Endothelial cell of umbilical vein (primary cell): ENCODE data around the gene TYK2. TPM values are rescaled to one million over a fixed set of nuclear protein-coding genes. Genes with fewer than 3 reads are reported as not detected.
A peak's percentile ranks its signal among the peaks of the same experiment; 100 is the strongest.

ENCODE experiments used
- BruUV-seq: library from RNA; stranded (reverse); fragments of 400-500 nt; replicated peaks from 2 replicates; lab custom pipeline; 2021; lab: Mats Ljungman, UMichigan
- CTCF ChIA-PET: fragments of 300-600, 350-600 bp; sonication (Branson Sonifier 250); formaldehyde crosslinking; loops from one replicate; lab custom pipeline; 2021; ENCODE audit warnings: antibody characterized with exemption, inconsistent platforms; lab: Charles Lee
- POLR2A ChIA-PET: fragments of 300-600, 350-600 bp; sonication (Branson Sonifier 250); formaldehyde crosslinking; loops from one replicate; lab custom pipeline; 2021; ENCODE audit warnings: antibody characterized with exemption, inconsistent platforms; lab: Charles Lee
- DNase-seq: peaks from one replicate; pipeline ENCODE4 v3.0.0-alpha.2; 2011; ENCODE audit warnings: low read depth, low spot score
- FAIRE-seq: peaks from 2 replicates; lab custom pipeline; 2011; peaks lifted over from hg19 to GRCh38; lab: Jason Lieb, UNC
- H2AFZ ChIP-seq: 2 replicates; pipeline ENCODE4 v1.6.0; 2012; ENCODE audit warnings: low read depth, low read length, control low read depth, inconsistent platforms
- H3K27ac ChIP-seq: 2 replicates; pipeline ENCODE4 v1.5.1; 2011; ENCODE audit warnings: low read depth, mild to moderate bottlenecking, control low read depth, low read length, moderate library complexity; ENCODE audit not compliant: insufficient read depth
- H3K27me3 ChIP-seq, 2 experiments: 2 replicates each; pipeline versions ENCODE4 v1.6.0 to v1.6.1; 2011; ENCODE audit warnings: low read length in 2 of 2, mixed read lengths in 1 of 2; ENCODE audit not compliant: control insufficient read depth in 2 of 2, insufficient read depth in 2 of 2
- H3K36me3 ChIP-seq, 2 experiments: 2 replicates in 1 of 2; 3 replicates in 1 of 2; pipeline ENCODE4 v1.5.1; 2011; ENCODE audit warnings: low read length in 2 of 2, mild to moderate bottlenecking in 1 of 2, moderate library complexity in 1 of 2; ENCODE audit not compliant: control insufficient read depth in 2 of 2, insufficient read depth in 2 of 2; ENCODE audit errors: extremely low read depth in 1 of 2
- H3K4me1 ChIP-seq: 3 replicates; pipeline ENCODE4 v1.5.1; 2011; ENCODE audit warnings: mild to moderate bottlenecking, low read length; ENCODE audit not compliant: control insufficient read depth, insufficient read depth; ENCODE audit errors: extremely low read depth
- H3K4me2 ChIP-seq: 2 replicates; pipeline ENCODE4 v1.6.1; 2011; ENCODE audit warnings: low read length, control low read depth, mixed read lengths; ENCODE audit not compliant: insufficient read depth
- H3K4me3 ChIP-seq, 3 experiments: fragments of 200-600 bp in 1 of 3; sonication (generic), shearing (Covaris generic) in 1 of 3; replicated peaks in 1 of 3; 2 replicates each; pipeline ENCODE4 v1.5.1; 2011 to 2016; ENCODE audit warnings: control low read depth in 3 of 3, low read length in 3 of 3, mild to moderate bottlenecking in 2 of 3, inconsistent platforms in 1 of 3, low read depth in 1 of 3, moderate library complexity in 1 of 3; ENCODE audit not compliant: insufficient read depth in 1 of 3
- H3K79me2 ChIP-seq: 2 replicates; pipeline ENCODE4 v1.6.0; 2012; ENCODE audit warnings: low read length, inconsistent platforms; ENCODE audit not compliant: control insufficient read depth, insufficient read depth
- H3K9ac ChIP-seq: replicated peaks from 2 replicates; pipeline ENCODE3; 2011; ENCODE audit warnings: low read length, control low read depth; ENCODE audit not compliant: insufficient read depth; ENCODE audit errors: extremely low read depth
- H3K9me1 ChIP-seq: replicated peaks from 3 replicates; pipeline ENCODE4 v1.6.0; 2011; ENCODE audit warnings: mild to moderate bottlenecking, low read length; ENCODE audit not compliant: control insufficient read depth, insufficient read depth; ENCODE audit errors: extremely low read depth
- H3K9me3 ChIP-seq: replicated peaks from 2 replicates; pipeline ENCODE4 v1.5.1; 2012; ENCODE audit warnings: low read length, inconsistent platforms; ENCODE audit not compliant: control insufficient read depth, insufficient read depth
- H4K20me1 ChIP-seq: replicated peaks from 2 replicates; pipeline ENCODE3; 2011; ENCODE audit warnings: mild to moderate bottlenecking, low read length; ENCODE audit not compliant: control insufficient read depth, insufficient read depth; ENCODE audit errors: extremely low read depth
- EZH2 ChIP-seq: IDR thresholded peaks from 2 replicates; pipeline ENCODE4 v1.6.1; 2012; ENCODE audit warnings: borderline replicate concordance, low read depth, mild to moderate bottlenecking, moderate library complexity, low read length, inconsistent platforms; ENCODE audit not compliant: severe bottlenecking
- FOS ChIP-seq: IDR thresholded peaks from 2 replicates; pipeline ENCODE4 v1.6.1; 2011; ENCODE audit warnings: mild to moderate bottlenecking, low read length, moderate library complexity, borderline replicate concordance; ENCODE audit not compliant: insufficient read depth
- GATA2 ChIP-seq: IDR thresholded peaks from 2 replicates; pipeline ENCODE4 v1.7.0; 2011; ENCODE audit warnings: low read depth, mild to moderate bottlenecking, moderate library complexity, mixed read lengths, low read length; ENCODE audit not compliant: insufficient read length, insufficient read depth
- JUN ChIP-seq: IDR thresholded peaks from 2 replicates; pipeline ENCODE4 v1.6.1; 2011; ENCODE audit warnings: borderline replicate concordance, low read depth; ENCODE audit not compliant: insufficient read length, insufficient read depth
- MYC ChIP-seq: IDR thresholded peaks from one replicate; pipeline ENCODE4 v1.6.1; 2011; ENCODE audit warnings: mild to moderate bottlenecking, low read depth, low read length
- POLR2A ChIP-seq: IDR thresholded peaks from 2 replicates; pipeline ENCODE4 v1.6.1; 2012; ENCODE audit warnings: low read depth, mild to moderate bottlenecking, control low read depth, low read length
- POLR2AphosphoS5 ChIP-seq: IDR thresholded peaks from 2 replicates; pipeline ENCODE4 v1.6.1; 2012; ENCODE audit warnings: low read depth, mild to moderate bottlenecking, control low read depth, low read length, moderate library complexity; ENCODE audit not compliant: insufficient read depth
- dilution Hi-C: fragments of 300-500 bp; cut with MboI; formaldehyde crosslinking; loops from one replicate; pipeline ENCODE4 v1.15.0; 2019; ENCODE audit warnings: low sequenced_read_pairs; ENCODE audit not compliant: extremely low pct_ligation_motif_present
- intact Hi-C: fragments of 100-400 bp; cut with micrococcal nuclease; formaldehyde crosslinking; loops from one replicate; pipeline ENCODE4 v1.10.0; 2022
- polyA plus RNA-seq, 4 experiments: library from polyadenylated mRNA; depleted of rRNA in 3 of 4; stranded (reverse) in 3 of 4; unstranded in 1 of 4; fragments of >200 nt; gene quantifications; 2 replicates each; pipeline versions ENCODE4 v1.2.1 to v1.2.3, GENCODE V29; 2011 to 2012; ENCODE audit warnings: missing spikeins in 1 of 4
- total RNA-seq: library from RNA; stranded (reverse); gene quantifications from 2 replicates; pipeline ENCODE4 v1.2.3, GENCODE V29; 2021
- TF ChIP-seq, protein P1 (sequence below): IDR thresholded peaks from 2 replicates; pipeline ENCODE4 v1.6.1; 2011; ENCODE audit not compliant: insufficient read depth, insufficient read length
- TF ChIP-seq, protein P2 (sequence below), 2 donors: IDR thresholded peaks; 1 replicate in 1 of 2; 2 replicates in 1 of 2; pipeline ENCODE4 v1.5.1; 2011; ENCODE audit warnings: low read length in 2 of 2, mild to moderate bottlenecking in 2 of 2, moderate library complexity in 2 of 2, control low read depth in 1 of 2, inconsistent platforms in 1 of 2, low read depth in 1 of 2; ENCODE audit not compliant: insufficient read depth in 1 of 2; ENCODE audit errors: extremely low read depth in 1 of 2

The TYK2 gene
- total and polyA plus RNA-seq, 2 donors (not counting 3 experiments of a cell fraction or from before 2014, with no cell fraction given): 92.9 to 138 TPM

DNA sequence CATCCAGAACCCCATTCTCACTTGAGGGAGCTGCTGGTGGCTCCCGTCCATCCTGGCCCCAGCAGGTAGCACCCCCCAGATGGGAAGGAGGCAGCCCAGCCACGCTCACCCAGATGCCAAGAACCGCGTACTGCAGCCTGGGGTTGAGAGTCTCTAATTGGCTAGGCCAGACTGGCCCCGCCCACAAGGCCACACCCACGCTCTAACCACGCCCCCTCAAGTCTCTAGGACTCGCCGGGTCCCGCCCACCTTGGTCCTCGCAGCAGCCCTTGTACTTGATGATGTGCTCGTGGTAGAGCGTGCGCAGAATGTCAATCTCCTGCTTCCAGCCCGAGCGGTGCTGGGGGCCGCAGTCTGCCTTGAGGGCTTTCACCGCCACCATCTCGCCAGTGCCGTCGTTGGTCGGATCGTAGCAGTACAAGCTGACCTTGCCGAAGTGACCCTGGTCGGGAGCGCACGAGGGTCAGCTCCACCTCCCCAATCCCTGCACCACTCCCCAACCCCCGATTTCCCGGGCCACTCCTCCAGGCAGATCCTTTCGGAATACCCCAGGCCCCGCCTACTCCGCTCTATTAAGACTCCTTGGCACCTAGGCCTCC lies 26.5 kb downstream of the TYK2 start:
- Histone ChIP-seq H3K27me3 (no peaks in the 10 kb centered on the region), H3K9ac (no peak overlapping the region), H3K4me2 (no peak overlapping the region), H4K20me1 (no peaks in the 10 kb centered on the region), H3K4me3 (no peak overlapping the region), H3K9me1 (no peaks in the 10 kb centered on the region), H2AFZ (no peak overlapping the region), H3K9me3 (no peaks in the 10 kb centered on the region), H3K4me1 (no peaks in the 10 kb centered on the region), H3K79me2 (no peaks in the 10 kb centered on the region), H3K36me3 (peaks cover 14 to 35% of the 10 kb centered on the region in 2 experiments), H3K27ac (no peak overlapping the region)
- ChIA-PET CTCF (interaction anchor here (1.3 to 1.4 kb wide), 2 partner anchors 35 to 95 kb away, joined by 3 to 4 read pairs; no protein-coding TSS in a partner anchor), POLR2A (no interaction called here)
- DNase-seq (peak; percentile 33), FAIRE-seq (no peak)
- TF ChIP-seq, protein P1, sequence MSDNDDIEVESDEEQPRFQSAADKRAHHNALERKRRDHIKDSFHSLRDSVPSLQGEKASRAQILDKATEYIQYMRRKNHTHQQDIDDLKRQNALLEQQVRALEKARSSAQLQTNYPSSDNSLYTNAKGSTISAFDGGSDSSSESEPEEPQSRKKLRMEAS: no peak
- TF ChIP-seq POLR2A (no peak), JUN (no peak), MYC (no peak), FOS (no peak), EZH2 (no peak), GATA2 (no peak), POLR2AphosphoS5 (no peak)
- TF ChIP-seq, protein P2, sequence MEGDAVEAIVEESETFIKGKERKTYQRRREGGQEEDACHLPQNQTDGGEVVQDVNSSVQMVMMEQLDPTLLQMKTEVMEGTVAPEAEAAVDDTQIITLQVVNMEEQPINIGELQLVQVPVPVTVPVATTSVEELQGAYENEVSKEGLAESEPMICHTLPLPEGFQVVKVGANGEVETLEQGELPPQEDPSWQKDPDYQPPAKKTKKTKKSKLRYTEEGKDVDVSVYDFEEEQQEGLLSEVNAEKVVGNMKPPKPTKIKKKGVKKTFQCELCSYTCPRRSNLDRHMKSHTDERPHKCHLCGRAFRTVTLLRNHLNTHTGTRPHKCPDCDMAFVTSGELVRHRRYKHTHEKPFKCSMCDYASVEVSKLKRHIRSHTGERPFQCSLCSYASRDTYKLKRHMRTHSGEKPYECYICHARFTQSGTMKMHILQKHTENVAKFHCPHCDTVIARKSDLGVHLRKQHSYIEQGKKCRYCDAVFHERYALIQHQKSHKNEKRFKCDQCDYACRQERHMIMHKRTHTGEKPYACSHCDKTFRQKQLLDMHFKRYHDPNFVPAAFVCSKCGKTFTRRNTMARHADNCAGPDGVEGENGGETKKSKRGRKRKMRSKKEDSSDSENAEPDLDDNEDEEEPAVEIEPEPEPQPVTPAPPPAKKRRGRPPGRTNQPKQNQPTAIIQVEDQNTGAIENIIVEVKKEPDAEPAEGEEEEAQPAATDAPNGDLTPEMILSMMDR (IDR thresholded peaks at IDR 0.05; ENCODE audit: extremely low read depth in 1 of 2, insufficient read depth in 1 of 2, low read depth in 1 of 2, low read length in 2 of 2): no peak
- intact Hi-C loops (no loop called here), dilution Hi-C loops (no loop called here)
- no TSS peak for BruUV-seq
